ENCODE results near the gene BHLHE41.

DNA sequence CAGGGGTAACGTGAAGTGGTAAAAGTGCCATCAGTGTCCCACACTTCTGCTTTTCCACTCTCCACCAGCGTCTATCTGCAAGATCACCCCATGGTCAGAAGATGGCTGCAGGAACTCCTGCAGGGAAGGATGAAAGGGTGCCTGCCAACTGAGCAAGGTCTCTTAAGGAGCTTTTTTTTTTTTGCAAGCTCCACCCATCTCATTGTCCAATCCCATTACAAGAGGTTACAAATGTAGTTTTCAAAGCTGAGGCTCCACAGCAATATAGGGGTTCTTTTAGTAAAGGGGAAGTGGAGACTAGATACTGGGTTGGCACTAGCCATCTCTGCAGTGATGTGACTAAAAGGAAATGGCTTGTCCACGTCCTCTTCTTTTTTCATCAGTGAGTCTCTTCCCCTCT, 5.9 kb upstream of the BHLHE41 start:
- TF ChIP-seq, protein P1, sequence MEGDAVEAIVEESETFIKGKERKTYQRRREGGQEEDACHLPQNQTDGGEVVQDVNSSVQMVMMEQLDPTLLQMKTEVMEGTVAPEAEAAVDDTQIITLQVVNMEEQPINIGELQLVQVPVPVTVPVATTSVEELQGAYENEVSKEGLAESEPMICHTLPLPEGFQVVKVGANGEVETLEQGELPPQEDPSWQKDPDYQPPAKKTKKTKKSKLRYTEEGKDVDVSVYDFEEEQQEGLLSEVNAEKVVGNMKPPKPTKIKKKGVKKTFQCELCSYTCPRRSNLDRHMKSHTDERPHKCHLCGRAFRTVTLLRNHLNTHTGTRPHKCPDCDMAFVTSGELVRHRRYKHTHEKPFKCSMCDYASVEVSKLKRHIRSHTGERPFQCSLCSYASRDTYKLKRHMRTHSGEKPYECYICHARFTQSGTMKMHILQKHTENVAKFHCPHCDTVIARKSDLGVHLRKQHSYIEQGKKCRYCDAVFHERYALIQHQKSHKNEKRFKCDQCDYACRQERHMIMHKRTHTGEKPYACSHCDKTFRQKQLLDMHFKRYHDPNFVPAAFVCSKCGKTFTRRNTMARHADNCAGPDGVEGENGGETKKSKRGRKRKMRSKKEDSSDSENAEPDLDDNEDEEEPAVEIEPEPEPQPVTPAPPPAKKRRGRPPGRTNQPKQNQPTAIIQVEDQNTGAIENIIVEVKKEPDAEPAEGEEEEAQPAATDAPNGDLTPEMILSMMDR (IDR thresholded peaks at IDR 0.05) = no peak
- TF ChIP-seq SREBF2 (IDR thresholded peaks at IDR 0.05) (no peak), EP300 (IDR thresholded peaks at IDR 0.05) (no peak), ESRRA (IDR thresholded peaks at IDR 0.05; ENCODE audit: borderline replicate concordance, low read length) (no peak), POLR2A (IDR thresholded peaks at IDR 0.05; ENCODE audit: low read length) (no peak)
- TF ChIP-seq, protein P2, sequence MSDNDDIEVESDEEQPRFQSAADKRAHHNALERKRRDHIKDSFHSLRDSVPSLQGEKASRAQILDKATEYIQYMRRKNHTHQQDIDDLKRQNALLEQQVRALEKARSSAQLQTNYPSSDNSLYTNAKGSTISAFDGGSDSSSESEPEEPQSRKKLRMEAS (IDR thresholded peaks at IDR 0.05) = no peak
- TF ChIP-seq, protein P3, sequence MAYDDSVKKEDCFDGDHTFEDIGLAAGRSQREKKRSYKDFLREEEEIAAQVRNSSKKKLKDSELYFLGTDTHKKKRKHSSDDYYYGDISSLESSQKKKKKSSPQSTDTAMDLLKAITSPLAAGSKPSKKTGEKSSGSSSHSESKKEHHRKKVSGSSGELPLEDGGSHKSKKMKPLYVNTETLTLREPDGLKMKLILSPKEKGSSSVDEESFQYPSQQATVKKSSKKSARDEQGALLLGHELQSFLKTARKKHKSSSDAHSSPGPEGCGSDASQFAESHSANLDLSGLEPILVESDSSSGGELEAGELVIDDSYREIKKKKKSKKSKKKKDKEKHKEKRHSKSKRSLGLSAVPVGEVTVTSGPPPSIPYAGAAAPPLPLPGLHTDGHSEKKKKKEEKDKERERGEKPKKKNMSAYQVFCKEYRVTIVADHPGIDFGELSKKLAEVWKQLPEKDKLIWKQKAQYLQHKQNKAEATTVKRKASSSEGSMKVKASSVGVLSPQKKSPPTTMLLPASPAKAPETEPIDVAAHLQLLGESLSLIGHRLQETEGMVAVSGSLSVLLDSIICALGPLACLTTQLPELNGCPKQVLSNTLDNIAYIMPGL (CRISPR knock-in tag; IDR thresholded peaks at IDR 0.05; ENCODE audit: borderline replicate concordance) = no peak

All from A549 (cell line).